ENCODE results near the gene SLC16A9. TPM values are rescaled to one million over a fixed set of nuclear protein-coding genes. Genes with fewer than 3 reads are reported as not detected.

Gene SLC16A9
- total RNA-seq, 1 donor from 2014 or later = 1.8 TPM

- no peak for DNase-seq (ENCODE audit: low spot score)
- ATAC-seq = no peak
- intact Hi-C loops (cut with DNase I) = no loop called here
Measured at GRCh38 chr10:59635502-59636290, 74.0 kb downstream of the SLC16A9 start.

- ATAC-seq = no peak
- intact Hi-C loops (cut with DNase I) = no loop called here
- DNase-seq (ENCODE audit: low spot score) = no peak
Measured at GRCh38 chr10:59634102-59634501, 75.5 kb downstream of the SLC16A9 start.

GRCh38 chr10:59633063-59633462, 76.6 kb downstream of the SLC16A9 start:
- ATAC-seq (no peak), DNase-seq (ENCODE audit: low spot score) (no peak)
- intact Hi-C loops (cut with DNase I) = no loop called here

GRCh38 chr10:59631882-59632807, 77.5 kb downstream of the SLC16A9 start:
- DNase-seq (ENCODE audit: low spot score) = no peak
- intact Hi-C loops (cut with DNase I) = no loop called here
- ATAC-seq = no peak

GRCh38 chr10:59631237-59631636, 78.4 kb downstream of the SLC16A9 start:
- DNase-seq (ENCODE audit: low spot score) = no peak
- intact Hi-C loops (cut with DNase I) = no loop called here
- no peak for ATAC-seq

GRCh38 chr10:59628965-59629364, 80.7 kb downstream of the SLC16A9 start:
- ATAC-seq (no peak), DNase-seq (ENCODE audit: low spot score) (no peak)
- intact Hi-C loops (cut with DNase I) = loop anchor here (10.0 kb wide), 2 partner anchors 176 to 276 kb away; partner anchors contain the start of gene CCDC6

GRCh38 chr10:59628456-59628855, 81.2 kb downstream of the SLC16A9 start:
- no peak for ATAC-seq
- no peak for DNase-seq (ENCODE audit: low spot score)
- intact Hi-C loops (cut with DNase I) = loop anchor here (10.0 kb wide), 2 partner anchors 176 to 276 kb away; partner anchors contain the start of gene CCDC6

GRCh38 chr10:59627366-59628018, 82.2 kb downstream of the SLC16A9 start:
- DNase-seq (ENCODE audit: low spot score) (no peak), ATAC-seq (no peak)
- intact Hi-C loops (cut with DNase I) = loop anchor here (10.0 kb wide), 2 partner anchors 177 to 277 kb away; partner anchors contain the start of gene CCDC6

- ATAC-seq (no peak), DNase-seq (ENCODE audit: low spot score) (no peak)
- intact Hi-C loops (cut with DNase I) = loop anchor here (10.0 kb wide), 2 partner anchors 178 to 278 kb away; partner anchors contain the start of gene CCDC6
Measured at GRCh38 chr10:59626523-59626869, 83.2 kb downstream of the SLC16A9 start.

- ATAC-seq = peak; percentile 79
- no peak for DNase-seq (ENCODE audit: low spot score)
- intact Hi-C loops (cut with DNase I) = loop anchor here (10.0 kb wide), 2 partner anchors 179 to 279 kb away; partner anchors contain the start of gene CCDC6
Measured at GRCh38 chr10:59625721-59626522, 83.7 kb downstream of the SLC16A9 start.

GRCh38 chr10:59624951-59625350, 84.7 kb downstream of the SLC16A9 start:
- intact Hi-C loops (cut with DNase I) = loop anchor here (5.0 to 10.0 kb wide), 3 partner anchors 180 to 383 kb away; partner anchors contain the start of gene CCDC6
- no peak for ATAC-seq
- DNase-seq (ENCODE audit: low spot score) = no peak

GRCh38 chr10:59624136-59624535, 85.5 kb downstream of the SLC16A9 start:
- ATAC-seq = no peak
- intact Hi-C loops (cut with DNase I) = loop anchor here (5.0 to 10.0 kb wide), 3 partner anchors 181 to 382 kb away; partner anchors contain the start of gene CCDC6
- no peak for DNase-seq (ENCODE audit: low spot score)

GRCh38 chr10:59623133-59624121, 86.2 kb downstream of the SLC16A9 start:
- peak; percentile 83 for ATAC-seq
- DNase-seq (ENCODE audit: low spot score) = peak; percentile 62
- intact Hi-C loops (cut with DNase I) = loop anchor here (5.0 to 10.0 kb wide), 3 partner anchors 181 to 381 kb away; partner anchors contain the start of gene CCDC6

- ATAC-seq = peak; percentile 56
- no peak for DNase-seq (ENCODE audit: low spot score)
- intact Hi-C loops (cut with DNase I) = loop anchor here (5.0 to 10.0 kb wide), 3 partner anchors 182 to 380 kb away; partner anchors contain the start of gene CCDC6
Measured at GRCh38 chr10:59622320-59623132, 87.1 kb downstream of the SLC16A9 start.

GRCh38 chr10:59621771-59622170, 87.9 kb downstream of the SLC16A9 start:
- intact Hi-C loops (cut with DNase I) = loop anchor here (5.0 to 10.0 kb wide), 3 partner anchors 183 to 379 kb away; partner anchors contain the start of gene CCDC6
- ATAC-seq = no peak
- DNase-seq (ENCODE audit: low spot score) = no peak

GRCh38 chr10:59618666-59619065, 91.0 kb downstream of the SLC16A9 start:
- DNase-seq (ENCODE audit: low spot score) = no peak
- no peak for ATAC-seq
- intact Hi-C loops (cut with DNase I) = no loop called here

Data from sciatic nerve (tissue), 2 donors.